DMS79 (cell line): Measurements from ENCODE around the gene FAT1.

Experiments
- DNase-seq: peaks from one replicate; lab custom pipeline; 2025; lab: John Stamatoyannopoulos, UW

Gene FAT1

GRCh38 chr4:186755550-186756519 is 32.2 kb upstream of the FAT1 start:
- DNase-seq = no peak

GRCh38 chr4:186754976-186755375 is 31.3 kb upstream of the FAT1 start:
- no peak for DNase-seq

- DNase-seq = no peak
These were observed 28.7 kb upstream of the FAT1 start for GRCh38 chr4:186752325-186752724.

- DNase-seq = no peak
These were observed 26.1 kb upstream of the FAT1 start for GRCh38 chr4:186749611-186750281.

- no peak for DNase-seq
These were observed 22.9 kb upstream of the FAT1 start for GRCh38 chr4:186746581-186746980.

- DNase-seq = no peak
These were observed 19.6 kb upstream of the FAT1 start for GRCh38 chr4:186743261-186743660.

- DNase-seq = no peak
These were observed 17.2 kb upstream of the FAT1 start for GRCh38 chr4:186740822-186741221.

- no peak for DNase-seq
These were observed 16.3 kb upstream of the FAT1 start for GRCh38 chr4:186739802-186740434.

GRCh38 chr4:186739317-186739716 is 15.7 kb upstream of the FAT1 start:
- no peak for DNase-seq

- DNase-seq = no peak
These were observed 14.8 kb upstream of the FAT1 start for GRCh38 chr4:186738421-186738820.

- no peak for DNase-seq
These were observed 13.8 kb upstream of the FAT1 start for GRCh38 chr4:186737427-186737826.

GRCh38 chr4:186736466-186736865 is 12.8 kb upstream of the FAT1 start:
- DNase-seq = no peak

GRCh38 chr4:186734251-186734650 is 10.6 kb upstream of the FAT1 start:
- no peak for DNase-seq

- no peak for DNase-seq
These were observed 10.1 kb upstream of the FAT1 start for GRCh38 chr4:186733778-186734177.

- no peak for DNase-seq
These were observed 7.0 kb upstream of the FAT1 start for GRCh38 chr4:186730621-186731020.

- no peak for DNase-seq
These were observed 6.2 kb upstream of the FAT1 start for GRCh38 chr4:186729856-186730255.

GRCh38 chr4:186728631-186729271 is 5.1 kb upstream of the FAT1 start:
- no peak for DNase-seq

GRCh38 chr4:186727977-186728519 is 4.4 kb upstream of the FAT1 start:
- no peak for DNase-seq

GRCh38 chr4:186727169-186727976 is 3.7 kb upstream of the FAT1 start:
- no peak for DNase-seq

GRCh38 chr4:186726426-186727168 is 2.9 kb upstream of the FAT1 start:
- no peak for DNase-seq
